ENCODE data around the gene B3GNT7. TPM values are rescaled to one million over a fixed set of nuclear protein-coding genes. Genes with fewer than 3 reads are reported as not detected.
"Not testable (repeated sequence)": the region's sequence is repeated elsewhere in the genome, so short reads cannot be mapped to it uniquely, and the experiment has no call there.

The B3GNT7 gene
- total RNA-seq, 2 donors from 2014 or later: 0.07 to 0.43 TPM

DNA sequence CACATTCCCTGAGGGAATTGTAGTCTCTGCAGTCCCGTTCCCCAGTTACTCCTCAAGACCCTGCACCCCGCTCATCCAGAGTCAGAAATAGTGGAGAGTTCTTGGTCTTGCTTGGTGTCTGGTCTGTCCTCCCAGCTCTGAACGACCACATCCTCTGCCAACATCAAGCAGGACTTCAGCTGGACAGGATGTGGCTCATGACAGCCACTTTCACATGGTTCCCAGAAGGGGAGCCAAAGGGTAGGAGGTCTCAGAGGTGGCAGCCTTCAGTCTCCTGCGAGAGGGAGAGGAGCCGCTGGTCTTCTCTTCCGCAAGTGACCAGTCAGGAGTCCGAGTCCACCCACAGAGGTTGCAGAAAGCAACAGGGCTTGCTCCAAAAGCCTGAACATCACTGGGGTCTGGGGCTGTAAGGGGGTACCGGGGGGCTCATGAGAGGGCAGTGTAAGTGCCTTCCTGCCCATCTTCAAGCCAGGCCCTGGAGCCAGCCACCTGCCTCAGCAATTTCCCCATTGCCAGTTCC lies 29.8 kb downstream of the B3GNT7 start:
- DNase-seq (ENCODE audit: low spot score in 2 of 2) (no peak), ATAC-seq (peak in 1 of 2 donors; percentile 39)
- Mint-ChIP-seq H3K36me3 (peaks cover 0 to 9% of the 10 kb centered on the region in 2 donors), H3K27ac (peak overlapping the region in 1 of 2 donors; percentile 73), H3K9me3 (peaks cover 0 to 7% of the 10 kb centered on the region in 2 donors)

DNA sequence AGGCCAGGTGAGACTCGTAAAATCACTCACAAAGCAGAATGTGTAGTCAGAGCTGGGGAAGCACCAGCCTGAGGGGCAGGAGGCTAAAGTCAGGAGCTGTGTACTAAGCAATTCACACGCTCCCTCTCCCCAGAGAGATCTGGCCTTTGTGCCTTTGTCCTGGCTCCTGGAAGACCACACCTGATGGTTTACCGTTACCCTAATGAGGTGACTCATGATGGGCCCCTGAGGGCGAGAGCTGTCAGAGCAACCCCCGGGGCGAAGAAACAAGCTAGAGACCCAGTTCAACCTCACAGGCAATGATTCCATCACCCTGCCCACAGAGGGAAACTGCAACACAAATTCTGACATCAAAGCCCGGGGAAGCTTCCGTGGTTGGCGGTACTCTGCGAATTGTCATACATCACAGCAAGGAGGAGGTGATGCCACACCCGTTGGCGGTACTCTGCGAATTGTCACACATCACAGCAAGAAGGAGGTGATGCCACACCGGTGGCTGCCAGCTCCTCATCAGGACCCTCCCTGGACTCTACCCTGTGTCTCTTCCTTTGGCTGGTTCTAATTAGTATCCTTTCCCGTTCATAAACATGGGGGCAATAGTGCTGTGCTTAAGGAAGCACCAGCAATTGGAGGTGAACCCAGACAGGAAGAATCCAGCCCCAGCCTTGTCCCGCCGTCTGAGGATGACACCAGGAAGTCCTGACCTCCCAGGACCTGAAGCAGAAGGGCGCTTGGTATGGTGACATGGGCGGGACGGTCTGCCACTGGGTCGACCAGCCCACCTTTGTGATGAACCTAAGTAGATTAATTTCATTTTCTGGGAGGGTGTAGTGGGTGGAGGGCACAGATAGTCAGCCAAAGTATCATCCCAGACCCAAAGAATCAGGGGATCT lies 30.5 kb downstream of the B3GNT7 start:
- DNase-seq (ENCODE audit: low spot score in 2 of 2): peak; percentile 29 to 61
- ATAC-seq: peak; percentile 81 to 85
- Mint-ChIP-seq H3K36me3 (peaks cover 3 to 16% of the 10 kb centered on the region in 2 donors), H3K9me3 (peaks cover 2 to 14% of the 10 kb centered on the region in 2 donors), H3K27ac (peak overlapping the region in 1 of 2 donors; percentile 73)

DNA sequence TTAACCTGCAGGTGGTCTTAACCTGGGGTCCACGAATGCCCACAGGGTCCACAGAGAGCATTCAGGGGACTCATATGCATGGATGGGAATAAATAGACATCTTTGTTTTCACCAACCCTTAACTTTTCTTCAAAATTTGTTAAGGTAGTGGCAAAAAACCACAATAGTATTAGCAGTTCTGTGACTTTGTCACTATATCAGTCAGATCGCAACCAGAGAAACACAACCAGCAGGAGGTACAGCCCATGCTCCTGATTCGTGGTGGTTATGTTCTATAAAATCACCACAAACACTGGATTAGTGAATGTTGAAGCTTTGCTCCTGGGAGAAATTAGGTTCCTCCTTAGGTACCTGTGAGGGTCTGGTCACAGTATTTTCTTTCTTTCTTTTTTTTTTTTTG lies 31.6 kb downstream of the B3GNT7 start:
- ATAC-seq (peak in 1 of 2 donors; percentile 55), DNase-seq (ENCODE audit: low spot score in 2 of 2) (no peak)
- Mint-ChIP-seq H3K9me3 (peaks cover 12 to 24% of the 10 kb centered on the region in 2 donors), H3K36me3 (peaks cover 14 to 26% of the 10 kb centered on the region in 2 donors), H3K27ac (no peak overlapping the region)

DNA sequence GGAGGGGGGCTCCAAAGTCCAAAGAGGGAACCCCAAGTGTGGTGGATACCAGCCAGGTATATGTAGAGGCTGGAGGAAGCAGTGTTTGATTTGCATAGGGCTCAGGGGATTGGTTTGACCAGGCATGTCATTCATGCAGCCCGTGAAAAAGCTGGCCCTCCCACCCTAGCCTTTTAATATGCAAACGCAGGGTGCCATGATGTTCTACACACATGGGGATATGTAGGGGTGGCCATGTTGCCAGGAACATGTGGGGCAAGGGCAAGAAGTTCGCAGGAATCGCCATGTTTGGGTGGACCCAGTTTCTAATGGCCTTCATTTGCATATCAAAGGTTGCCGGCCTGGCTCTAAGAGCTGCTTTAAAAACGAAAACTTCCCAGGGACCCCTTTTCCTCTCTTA lies 33.6 kb downstream of the B3GNT7 start:
- Mint-ChIP-seq H3K9me3 (peaks cover 13 to 25% of the 10 kb centered on the region in 2 donors), H3K36me3 (peaks cover 14 to 27% of the 10 kb centered on the region in 2 donors), H3K27ac (no peak overlapping the region)
- ATAC-seq (no peak), DNase-seq (ENCODE audit: low spot score in 2 of 2) (no peak)

DNA sequence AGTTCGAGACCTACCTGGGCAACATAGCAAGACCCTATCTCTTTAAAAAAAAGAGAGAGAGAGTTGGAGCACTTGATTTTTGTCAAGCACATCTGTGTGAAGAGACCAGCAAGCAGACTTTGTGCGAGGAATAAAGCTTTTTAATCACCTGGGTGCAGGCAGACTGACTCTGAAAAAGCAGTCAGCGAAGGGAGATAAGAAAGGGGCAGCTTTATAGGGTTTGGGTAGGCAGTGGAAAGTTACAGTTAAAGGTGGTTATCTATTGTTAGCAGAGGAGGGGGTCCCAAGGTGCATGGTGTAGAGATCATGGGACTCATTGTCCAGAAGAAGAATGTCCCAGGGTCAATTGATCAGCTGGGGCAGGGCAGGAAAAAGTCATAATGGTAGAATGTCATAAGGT lies 34.4 kb downstream of the B3GNT7 start:
- ATAC-seq: no peak
- no peak for DNase-seq (ENCODE audit: low spot score in 2 of 2)
- peaks cover 14 to 27% of the 10 kb centered on the region in 2 donors for H3K36me3 Mint-ChIP-seq
- H3K9me3 Mint-ChIP-seq: peaks cover 13 to 25% of the 10 kb centered on the region in 2 donors
- no peak overlapping the region for H3K27ac Mint-ChIP-seq

DNA sequence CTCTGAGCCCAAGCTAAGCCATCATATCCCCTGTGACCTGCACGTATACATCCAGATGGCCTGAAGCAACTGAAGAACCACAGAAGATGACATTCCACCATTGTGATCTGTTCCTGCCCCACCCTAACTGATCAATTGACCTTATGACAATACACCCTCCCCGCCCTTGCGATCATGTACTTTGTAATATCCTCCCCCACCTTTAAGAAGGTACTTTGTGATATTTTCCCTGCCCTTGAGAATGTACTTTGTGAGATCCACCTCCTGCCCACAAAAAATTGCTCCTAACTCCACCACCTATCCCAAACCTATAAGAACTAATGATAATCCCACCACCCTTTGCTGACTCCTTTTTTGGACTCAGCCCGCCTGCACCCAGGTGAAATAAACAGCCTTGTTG lies 34.9 kb downstream of the B3GNT7 start:
- Mint-ChIP-seq H3K9me3 (peaks cover 13 to 27% of the 10 kb centered on the region in 2 donors), H3K36me3 (peaks cover 14 to 30% of the 10 kb centered on the region in 2 donors)
- ATAC-seq; DNase-seq (ENCODE audit: low spot score in 2 of 2); H3K27ac Mint-ChIP-seq: not testable (repeated sequence)

DNA sequence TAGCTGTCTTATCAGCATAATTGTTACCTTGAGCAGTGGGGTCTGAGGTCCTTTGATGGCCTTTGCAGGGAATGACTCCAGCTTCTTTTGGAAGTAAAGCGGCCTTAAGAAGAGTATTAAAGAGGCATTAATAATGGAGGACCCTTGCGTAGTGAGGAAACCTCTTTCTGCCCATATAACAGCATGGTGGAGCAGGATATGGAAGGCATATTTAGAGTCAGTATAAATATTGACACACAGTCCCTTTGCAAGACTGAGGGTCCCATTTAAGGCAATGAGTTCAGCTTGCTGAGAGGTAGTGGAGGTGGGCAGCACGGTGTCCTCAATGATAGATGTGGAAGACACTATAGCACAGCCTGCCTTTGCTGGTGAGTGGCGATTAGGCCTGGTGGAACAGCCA lies 36.1 kb downstream of the B3GNT7 start:
- peaks cover 13 to 29% of the 10 kb centered on the region in 2 donors for H3K9me3 Mint-ChIP-seq
- H3K36me3 Mint-ChIP-seq: peaks cover 14 to 32% of the 10 kb centered on the region in 2 donors
- ATAC-seq (no peak), DNase-seq (ENCODE audit: low spot score in 2 of 2) (no peak)
- H3K27ac Mint-ChIP-seq: no peak overlapping the region

DNA sequence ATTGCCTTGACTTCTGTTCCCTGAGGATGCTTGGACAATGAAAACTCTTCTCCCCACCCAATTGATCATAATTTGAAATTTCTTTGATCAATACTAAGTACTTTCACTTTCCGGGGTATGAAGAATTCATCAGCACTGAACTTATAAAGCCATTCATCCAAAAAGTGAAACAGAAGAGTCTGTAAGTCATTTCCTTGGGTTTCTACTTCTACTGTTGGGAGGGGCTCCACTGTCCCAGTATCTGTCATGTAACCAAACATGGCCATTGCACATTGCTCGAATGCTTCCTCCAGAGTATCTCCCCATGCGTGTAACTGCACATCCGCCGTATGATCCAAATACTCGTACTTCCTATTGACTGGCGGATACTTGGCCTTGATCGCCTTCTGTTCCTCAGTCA lies 38.5 kb downstream of the B3GNT7 start:
- DNase-seq (ENCODE audit: low spot score in 2 of 2) (no peak), ATAC-seq (peak in 1 of 2 donors; percentile 96)
- H3K9me3 Mint-ChIP-seq: peaks cover 13 to 29% of the 10 kb centered on the region in 2 donors
- peaks cover 14 to 32% of the 10 kb centered on the region in 2 donors for H3K36me3 Mint-ChIP-seq
- H3K27ac Mint-ChIP-seq: no peak overlapping the region

DNA sequence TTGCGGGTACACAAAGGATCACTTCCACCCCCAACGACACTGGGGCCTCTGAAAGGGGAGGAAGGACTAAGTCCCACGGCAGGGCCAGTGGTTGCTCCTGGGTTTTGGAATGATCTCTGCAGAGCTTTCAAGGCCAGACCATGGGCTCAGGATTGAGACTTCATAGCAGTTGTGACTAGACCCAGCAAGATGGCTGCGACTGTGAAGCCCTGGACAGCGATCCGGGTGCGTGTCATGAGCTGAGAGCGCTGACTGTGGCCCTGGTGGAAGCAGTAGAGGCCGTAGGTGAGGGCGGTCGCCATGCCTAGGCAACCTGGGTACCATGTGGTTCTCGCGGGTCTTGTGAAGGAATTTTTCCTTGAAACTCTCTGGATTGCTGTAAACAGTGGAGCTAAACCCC lies 41.4 kb downstream of the B3GNT7 start:
- Mint-ChIP-seq H3K36me3 (peaks cover 2 to 7% of the 10 kb centered on the region in 2 donors), H3K9me3 (peaks cover 2 to 6% of the 10 kb centered on the region in 2 donors), H3K27ac (no peak overlapping the region)
- ATAC-seq (no peak), DNase-seq (ENCODE audit: low spot score in 2 of 2) (no peak)

DNA sequence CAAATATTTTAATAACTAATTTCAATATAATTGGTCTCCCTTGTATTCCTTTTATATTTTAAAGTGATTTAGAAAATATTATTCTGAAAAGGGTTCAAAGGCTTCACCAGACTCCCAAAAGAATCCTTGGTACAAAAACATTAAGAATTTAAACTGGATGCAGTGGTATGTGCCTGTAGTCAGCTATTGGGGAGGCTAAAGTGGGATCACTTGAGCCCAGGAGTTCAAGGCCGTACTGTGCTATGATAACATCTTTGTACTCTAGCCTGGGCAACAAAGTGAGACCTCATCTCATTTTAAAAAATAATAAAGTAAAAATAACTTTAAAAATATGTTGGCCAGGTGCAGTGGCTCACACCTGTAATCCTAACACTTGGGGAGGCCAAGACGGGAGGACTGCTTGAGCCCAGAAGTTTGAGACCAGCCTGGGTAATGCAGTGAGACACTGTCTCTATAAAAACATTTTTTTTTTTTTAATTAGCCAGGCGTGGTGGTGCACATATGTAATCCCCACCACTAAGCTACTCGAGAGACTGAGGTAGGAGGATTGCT lies 54.1 kb downstream of the B3GNT7 start:
- Mint-ChIP-seq H3K9me3 (no peaks in the 10 kb centered on the region), H3K36me3 (peaks cover 0 to 11% of the 10 kb centered on the region in 2 donors), H3K27ac (peak overlapping the region in 1 of 2 donors; percentile 22)
- ATAC-seq (no peak), DNase-seq (ENCODE audit: low spot score in 2 of 2) (no peak)

DNA sequence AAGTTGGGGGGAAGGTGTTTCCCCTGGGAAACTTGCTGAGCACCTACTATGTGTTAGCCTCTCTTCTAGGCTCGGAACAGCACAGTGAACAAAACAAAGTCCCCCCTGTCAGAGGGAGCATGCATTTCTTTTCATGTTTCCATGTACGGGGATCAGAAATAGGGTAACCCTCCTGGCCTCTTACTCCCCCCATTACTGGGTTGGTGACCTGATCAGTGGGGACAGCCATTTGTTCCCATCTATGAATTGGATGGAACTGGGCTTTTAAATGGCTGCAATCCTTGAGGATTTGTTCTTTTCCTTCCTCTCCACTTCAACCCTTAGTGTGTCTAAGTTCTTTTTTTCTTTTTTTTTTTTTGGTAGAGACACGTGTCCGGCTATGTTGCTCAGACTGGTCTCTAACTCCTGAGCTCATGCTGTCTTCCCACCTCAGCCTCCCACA lies 55.1 kb downstream of the B3GNT7 start:
- H3K9me3 Mint-ChIP-seq: no peaks in the 10 kb centered on the region
- H3K36me3 Mint-ChIP-seq: peaks cover 5 to 19% of the 10 kb centered on the region in 2 donors
- DNase-seq (ENCODE audit: low spot score in 2 of 2) (no peak), ATAC-seq (no peak)
- peak overlapping the region in 1 of 2 donors; percentile 97 for H3K27ac Mint-ChIP-seq

Other genes starting within 250 kb of the B3GNT7 start
- gene ARMC9, start 197.1 kb upstream of the B3GNT7 start, total RNA-seq: 1 to 10 TPM; 2.0 to 4.0 TPM
- 100 to 1,000 TPM; 435 to 901 TPM for gene NCL, start 68.8 kb downstream of the B3GNT7 start, total RNA-seq
- gene NMUR1, start 134.7 kb downstream of the B3GNT7 start, total RNA-seq: not detected
- gene TEX44, start 197.2 kb downstream of the B3GNT7 start, total RNA-seq: not detected